Measurements from ENCODE around the gene TCTN1. TPM values are rescaled to one million over a fixed set of nuclear protein-coding genes. Genes with fewer than 3 reads are reported as not detected.

Gene TCTN1
- total and polyA plus RNA-seq, 2 of the 4 experiments (the other 2 are of a cell fraction): 11.7 to 18.8 TPM

DNA sequence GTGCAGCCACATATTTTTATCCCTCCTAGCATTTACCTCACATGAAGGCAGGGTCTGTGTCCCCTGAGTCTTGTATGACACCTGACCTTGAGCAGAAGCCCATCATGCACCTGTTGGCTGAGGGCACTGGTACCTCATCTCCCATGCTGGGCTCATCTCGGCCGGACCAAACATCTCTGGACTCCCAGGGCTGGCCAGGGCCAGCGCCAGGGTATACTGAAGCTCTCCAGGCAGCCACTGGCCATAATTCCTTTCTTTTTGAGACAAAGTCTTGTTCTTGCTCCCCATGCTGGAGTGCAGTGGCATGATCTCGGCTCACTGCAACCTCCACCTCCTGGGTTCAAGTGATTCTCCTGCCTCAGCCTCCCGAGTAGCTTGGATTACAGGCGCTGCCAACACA is 53.0 kb downstream of the TCTN1 start:
- no peaks in the 10 kb centered on the region for H3K79me1 ChIP-seq (ENCODE audit: low read depth in 1 of 2, low read length in 2 of 2)
- H3K9me3 ChIP-seq (ENCODE audit: control insufficient read depth, insufficient read depth, low read length): no peaks in the 10 kb centered on the region; the same call in 1 of the 2 replicates
- no peak overlapping the region for H2AFZ ChIP-seq (replicated peaks; ENCODE audit: low read length, poor library complexity)
- H3K27ac ChIP-seq (ENCODE audit: insufficient read depth, low read length): no peak overlapping the region
- H3K27me3 ChIP-seq (ENCODE audit: control insufficient read depth, insufficient read depth, low read length): peaks cover 8% of the 10 kb centered on the region
- no peak overlapping the region for H3K4ac ChIP-seq (ENCODE audit: low read depth, low read length)
- no CpG with 5 or more reads among the region's 6 CpGs for WGBS, 2 experiments (ENCODE audit: extremely low coverage in 2 of 2, insufficient read length in 1 of 2)
- no peak overlapping the region for H4K5ac ChIP-seq (ENCODE audit: low read depth, low read length)
- DNase-seq: no peak
- no peak overlapping the region for H2AK5ac ChIP-seq (ENCODE audit: low read depth, low read length)
- POLR2A ChIA-PET (ENCODE audit: unreplicated experiment): no interaction called here
- H4K20me1 ChIP-seq (ENCODE audit: insufficient read depth, low read length): no peaks in the 10 kb centered on the region
- dilution Hi-C loops (cut with HindIII; ENCODE audit: low sequenced_read_pairs, unreplicated experiment) (no loop called here), in situ Hi-C loops (cut with MboI; ENCODE audit: low sequenced_read_pairs) (no loop called here), intact Hi-C loops (cut with micrococcal nuclease) (no loop called here)
- no peak overlapping the region for H4K91ac ChIP-seq (ENCODE audit: insufficient read depth, low read depth, low read length)
- no peak overlapping the region for H3K23ac ChIP-seq (ENCODE audit: low read depth, low read length)
- no peak overlapping the region for H2BK5ac ChIP-seq (ENCODE audit: low read depth, low read length, poor library complexity, severe bottlenecking)
- no peak overlapping the region for H2BK15ac ChIP-seq (ENCODE audit: low read depth, low read length)
- H2AK9ac ChIP-seq (replicated peaks; ENCODE audit: low read depth, low read length, poor library complexity): no peak overlapping the region
- no peak overlapping the region for H3K56ac ChIP-seq (ENCODE audit: extremely low read depth, insufficient read depth, low read length)
- H2BK20ac ChIP-seq (ENCODE audit: low read depth, low read length): no peak overlapping the region
- no peak for TF ChIP-seq RCOR1 (IDR thresholded peaks at IDR 0.05; ENCODE audit: insufficient replicate concordance, low read length)
- TF ChIP-seq CEBPB (IDR thresholded peaks at IDR 0.05; ENCODE audit: low read depth, low read length): no peak
- CTCF ChIA-PET: no interaction called here
- H4K8ac ChIP-seq (ENCODE audit: low read depth in 2 of 2, low read length in 2 of 2): no peak overlapping the region
- no peak overlapping the region for H3K14ac ChIP-seq (replicated peaks; ENCODE audit: low read depth, low read length)
- H3K9me1 ChIP-seq (ENCODE audit: insufficient read depth, low read length): no peaks in the 10 kb centered on the region
- no peak overlapping the region for H3K9ac ChIP-seq (ENCODE audit: low read depth, low read length)
- H3K18ac ChIP-seq (ENCODE audit: low read depth, low read length): no peak overlapping the region
- H3K4me1 ChIP-seq (ENCODE audit: control insufficient read depth, insufficient read depth, low read length): no peaks in the 10 kb centered on the region
- no peaks in the 10 kb centered on the region for H3K36me3 ChIP-seq (ENCODE audit: control insufficient read depth, insufficient read depth, low read length)
- BruUV-seq (replicated peaks): no TSS peak
- no peak overlapping the region for H2BK120ac ChIP-seq (ENCODE audit: low read depth, low read length)
- H3K4me2 ChIP-seq (ENCODE audit: low read depth, low read length): no peak overlapping the region
- no peak for ATAC-seq (ENCODE audit: low read depth)
- H3K4me3 ChIP-seq (ENCODE audit: insufficient read depth, low read depth, low read length): no peak overlapping the region

Data from IMR-90 (cell line).